Neural progenitor cell (in vitro differentiated cells): Measurements from ENCODE around the gene MED13L. TPM values are rescaled to one million over a fixed set of nuclear protein-coding genes. Genes with fewer than 3 reads are reported as not detected.

ENCODE experiments used
- DNase-seq: peaks from one replicate; pipeline ENCODE4 v3.0.0-alpha.2; 2016; ENCODE audit warnings: low spot score
- H2AFZ ChIP-seq: fragments of 200-600 bp; sonication (generic); replicated peaks from 2 replicates; pipeline ENCODE4 v1.6.1; 2016; ENCODE audit warnings: antibody characterized with exemption
- H3F3A ChIP-seq: fragments of 200-600 bp; sonication (generic); 2 replicates; pipeline ENCODE4 v1.6.1; 2016; ENCODE audit warnings: antibody characterized with exemption, low read depth
- H3K27ac ChIP-seq: fragments of 200-600 bp; sonication (generic); 2 replicates; pipeline ENCODE4 v1.5.1; 2016; ENCODE audit warnings: mild to moderate bottlenecking
- H3K27me3 ChIP-seq: fragments of 200-600 bp; sonication (generic); 2 replicates; pipeline ENCODE4 v1.6.1; 2016; ENCODE audit warnings: mild to moderate bottlenecking, moderate library complexity
- H3K36me3 ChIP-seq: fragments of 200-600 bp; sonication (generic); 2 replicates; pipeline ENCODE4 v1.5.1; 2016
- H3K4me1 ChIP-seq: fragments of 200-600 bp; sonication (generic); 2 replicates; pipeline ENCODE4 v1.6.1; 2016; ENCODE audit warnings: mixed run types
- H3K4me2 ChIP-seq: fragments of 200-600 bp; sonication (generic); 2 replicates; pipeline ENCODE4 v1.6.1; 2016
- H3K4me3 ChIP-seq: fragments of 200-600 bp; sonication (generic); 2 replicates; pipeline ENCODE4 v1.5.1; 2016
- H3K79me2 ChIP-seq: fragments of 200-600 bp; sonication (generic); 2 replicates; pipeline ENCODE4 v1.6.1; 2016; ENCODE audit warnings: low read depth
- H3K9ac ChIP-seq: fragments of 200-600 bp; sonication (generic); 2 replicates; pipeline ENCODE4 v1.6.1; 2016
- H3K9me3 ChIP-seq: fragments of 200-600 bp; sonication (generic); 2 replicates; pipeline ENCODE4 v1.5.1; 2016; ENCODE audit warnings: low read depth
- H4K20me1 ChIP-seq: fragments of 200-600 bp; sonication (generic); 2 replicates; pipeline ENCODE4 v1.6.1; 2016; ENCODE audit warnings: low read depth
- H3K27ac Mint-ChIP-seq: 3 replicates; pipeline ENCODE4 v1.8.0; 2021; ENCODE audit warnings: mixed read lengths
- H3K27me3 Mint-ChIP-seq: 2 replicates; pipeline ENCODE4 v1.8.0; 2022; ENCODE audit warnings: low read depth, mild to moderate bottlenecking, inconsistent platforms, moderate library complexity, mixed read lengths; ENCODE audit not compliant: insufficient read depth
- H3K36me3 Mint-ChIP-seq: 3 replicates; pipeline ENCODE4 v1.8.0; 2021; ENCODE audit warnings: mixed read lengths
- H3K4me1 Mint-ChIP-seq: 3 replicates; pipeline ENCODE4 v1.8.0; 2021; ENCODE audit warnings: mixed read lengths
- H3K4me3 Mint-ChIP-seq: 3 replicates; pipeline ENCODE4 v1.8.0; 2021; ENCODE audit warnings: mild to moderate bottlenecking, moderate library complexity, mixed read lengths
- H3K9me3 Mint-ChIP-seq: 3 replicates; pipeline ENCODE4 v1.8.0; 2020; ENCODE audit warnings: mixed read lengths
- EZH2 ChIP-seq: fragments of 200-600 bp; sonication (generic); IDR thresholded peaks from 2 replicates; pipeline ENCODE4 v1.6.1; 2017; ENCODE audit warnings: antibody characterized with exemption, mild to moderate bottlenecking, moderate library complexity
- EZH2phosphoT487 ChIP-seq: fragments of 200-600 bp; sonication (generic); IDR thresholded peaks from 2 replicates; pipeline ENCODE4 v1.6.1; 2017; ENCODE audit warnings: antibody characterized with exemption
- total RNA-seq: library from RNA; depleted of rRNA; stranded (reverse); fragments of >200 nt; gene quantifications from 2 replicates; pipeline ENCODE4 v1.2.3, GENCODE V29; 2015; ENCODE audit warnings: low replicate concordance
- TF ChIP-seq, protein P1 (sequence below): fragments of 200-600 bp; sonication (generic); IDR thresholded peaks from 2 replicates; pipeline ENCODE4 v1.5.1; 2017; ENCODE audit warnings: antibody characterized with exemption, mild to moderate bottlenecking

MED13L gene
- total RNA-seq, 1 donor from 2014 or later: 149 TPM

- no peak overlapping the region for H3K4me3 ChIP-seq
- H3K9me3 ChIP-seq: no peaks in the 10 kb centered on the region
- H3K27ac Mint-ChIP-seq: no peak overlapping the region
- H3K36me3 ChIP-seq: peaks cover 6% of the 10 kb centered on the region
- DNase-seq: no peak
- no peak overlapping the region for H3K27ac ChIP-seq
- no peak overlapping the region for H2AFZ ChIP-seq
- TF ChIP-seq, protein P1, sequence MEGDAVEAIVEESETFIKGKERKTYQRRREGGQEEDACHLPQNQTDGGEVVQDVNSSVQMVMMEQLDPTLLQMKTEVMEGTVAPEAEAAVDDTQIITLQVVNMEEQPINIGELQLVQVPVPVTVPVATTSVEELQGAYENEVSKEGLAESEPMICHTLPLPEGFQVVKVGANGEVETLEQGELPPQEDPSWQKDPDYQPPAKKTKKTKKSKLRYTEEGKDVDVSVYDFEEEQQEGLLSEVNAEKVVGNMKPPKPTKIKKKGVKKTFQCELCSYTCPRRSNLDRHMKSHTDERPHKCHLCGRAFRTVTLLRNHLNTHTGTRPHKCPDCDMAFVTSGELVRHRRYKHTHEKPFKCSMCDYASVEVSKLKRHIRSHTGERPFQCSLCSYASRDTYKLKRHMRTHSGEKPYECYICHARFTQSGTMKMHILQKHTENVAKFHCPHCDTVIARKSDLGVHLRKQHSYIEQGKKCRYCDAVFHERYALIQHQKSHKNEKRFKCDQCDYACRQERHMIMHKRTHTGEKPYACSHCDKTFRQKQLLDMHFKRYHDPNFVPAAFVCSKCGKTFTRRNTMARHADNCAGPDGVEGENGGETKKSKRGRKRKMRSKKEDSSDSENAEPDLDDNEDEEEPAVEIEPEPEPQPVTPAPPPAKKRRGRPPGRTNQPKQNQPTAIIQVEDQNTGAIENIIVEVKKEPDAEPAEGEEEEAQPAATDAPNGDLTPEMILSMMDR: no peak
- TF ChIP-seq EZH2phosphoT487: no peak
- no peak for TF ChIP-seq EZH2
- H3K79me2 ChIP-seq: no peaks in the 10 kb centered on the region
- H3K9me3 Mint-ChIP-seq: no peaks in the 10 kb centered on the region
- H3K27me3 ChIP-seq: no peaks in the 10 kb centered on the region
- no peaks in the 10 kb centered on the region for H3K4me1 Mint-ChIP-seq
- H3K4me1 ChIP-seq: no peaks in the 10 kb centered on the region
- no peaks in the 10 kb centered on the region for H4K20me1 ChIP-seq
- no peak overlapping the region for H3K4me2 ChIP-seq
- H3K27me3 Mint-ChIP-seq: no peaks in the 10 kb centered on the region
- H3K36me3 Mint-ChIP-seq: peaks cover 29% of the 10 kb centered on the region
- no peaks in the 10 kb centered on the region for H3F3A ChIP-seq
- no peak overlapping the region for H3K4me3 Mint-ChIP-seq
- no peak overlapping the region for H3K9ac ChIP-seq
Measured at GRCh38 chr12:115962216-115962615, 315.3 kb downstream of the MED13L start.

GRCh38 chr12:115960868-115961802, 316.4 kb downstream of the MED13L start:
- no peaks in the 10 kb centered on the region for H3K27me3 Mint-ChIP-seq
- no peaks in the 10 kb centered on the region for H4K20me1 ChIP-seq
- H2AFZ ChIP-seq: no peak overlapping the region
- no peak overlapping the region for H3K27ac Mint-ChIP-seq
- H3K4me3 Mint-ChIP-seq: no peak overlapping the region
- H3K36me3 Mint-ChIP-seq: peaks cover 25% of the 10 kb centered on the region
- H3K9ac ChIP-seq: no peak overlapping the region
- no peaks in the 10 kb centered on the region for H3K27me3 ChIP-seq
- no peak overlapping the region for H3K4me3 ChIP-seq
- no peaks in the 10 kb centered on the region for H3K9me3 ChIP-seq
- no peaks in the 10 kb centered on the region for H3K4me1 Mint-ChIP-seq
- no peak overlapping the region for H3K27ac ChIP-seq
- H3K4me1 ChIP-seq: no peaks in the 10 kb centered on the region
- no peaks in the 10 kb centered on the region for H3F3A ChIP-seq
- no peaks in the 10 kb centered on the region for H3K9me3 Mint-ChIP-seq
- H3K79me2 ChIP-seq: no peaks in the 10 kb centered on the region
- TF ChIP-seq, protein P1: no peak
- TF ChIP-seq EZH2 (no peak), EZH2phosphoT487 (no peak)
- H3K4me2 ChIP-seq: no peak overlapping the region
- no peak for DNase-seq
- peaks cover 6% of the 10 kb centered on the region for H3K36me3 ChIP-seq

GRCh38 chr12:115957686-115958290, 319.7 kb downstream of the MED13L start:
- DNase-seq: no peak
- no peaks in the 10 kb centered on the region for H3K9me3 Mint-ChIP-seq
- peaks cover 12% of the 10 kb centered on the region for H3K36me3 Mint-ChIP-seq
- no peak overlapping the region for H3K4me3 Mint-ChIP-seq
- H3K36me3 ChIP-seq: no peaks in the 10 kb centered on the region
- no peak overlapping the region for H3K4me2 ChIP-seq
- no peaks in the 10 kb centered on the region for H3K27me3 Mint-ChIP-seq
- H3K27ac Mint-ChIP-seq: no peak overlapping the region
- no peaks in the 10 kb centered on the region for H3K79me2 ChIP-seq
- no peaks in the 10 kb centered on the region for H4K20me1 ChIP-seq
- H2AFZ ChIP-seq: no peak overlapping the region
- no peak overlapping the region for H3K4me3 ChIP-seq
- no peaks in the 10 kb centered on the region for H3K9me3 ChIP-seq
- H3K27ac ChIP-seq: no peak overlapping the region
- H3K4me1 Mint-ChIP-seq: no peaks in the 10 kb centered on the region
- TF ChIP-seq EZH2phosphoT487 (no peak), EZH2 (no peak)
- TF ChIP-seq, protein P1: no peak
- H3F3A ChIP-seq: peaks cover 3% of the 10 kb centered on the region
- H3K27me3 ChIP-seq: no peaks in the 10 kb centered on the region
- H3K4me1 ChIP-seq: no peaks in the 10 kb centered on the region
- H3K9ac ChIP-seq: no peak overlapping the region
